ENCODE measurements around the gene CEP128.

GRCh38 chr14:80554139-80554538 is 387.4 kb downstream of the CEP128 start:
- TF ChIP-seq PKNOX1 (IDR thresholded peaks at IDR 0.05) (no peak), FOXM1 (IDR thresholded peaks at IDR 0.05; ENCODE audit: borderline replicate concordance) (no peak), ARNT (IDR thresholded peaks at IDR 0.05) (no peak), SP1 (IDR thresholded peaks at IDR 0.05) (no peak), NFRKB (IDR thresholded peaks at IDR 0.05) (no peak)

Measured in HEK293T (cell line).